ENCODE data around the gene PROB1.
"Not testable (repeated sequence)": the region's sequence is repeated elsewhere in the genome, so short reads cannot be mapped to it uniquely, and the experiment has no call there.

PROB1 gene

DNA sequence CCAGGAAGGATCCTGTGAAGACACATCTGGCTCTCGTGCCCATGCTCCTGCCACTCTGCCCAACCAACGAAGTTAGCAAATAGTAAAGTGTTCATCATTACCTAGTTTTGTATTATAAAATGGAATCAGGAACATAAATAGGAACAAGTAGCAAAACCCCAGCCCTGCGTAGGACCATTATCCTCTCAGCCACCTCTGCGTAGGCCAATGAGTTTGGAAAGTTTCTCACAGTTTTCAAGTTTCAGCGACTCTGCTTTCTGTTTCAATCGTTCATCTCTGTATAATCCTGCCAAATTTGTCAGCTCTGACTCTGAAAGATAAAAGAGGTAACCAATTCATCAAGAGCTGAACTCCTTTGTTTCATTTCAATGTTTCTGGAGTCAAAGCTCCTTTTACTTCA lies 19.1 kb upstream of the PROB1 start:
- no peak for DNase-seq

DNA sequence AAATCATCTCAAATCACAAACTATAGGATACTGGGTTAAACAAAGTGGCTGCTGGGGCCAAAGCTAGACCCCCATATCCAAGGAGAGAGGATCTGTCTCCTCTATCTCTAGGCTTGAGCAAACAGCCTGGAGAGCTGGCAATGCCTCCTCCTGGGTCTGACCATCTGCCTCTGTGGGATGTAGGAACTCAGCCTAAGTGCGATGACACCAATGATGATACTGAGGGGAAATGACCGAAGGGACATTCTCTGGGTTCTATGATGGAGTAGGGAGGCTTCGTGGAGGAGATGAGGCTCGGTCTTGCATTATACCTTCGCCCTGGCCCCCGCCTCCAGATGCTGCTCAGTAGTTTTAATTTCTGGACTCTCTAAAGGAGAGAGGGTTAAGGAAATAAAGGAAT lies 18.2 kb upstream of the PROB1 start:
- DNase-seq: no peak

DNA sequence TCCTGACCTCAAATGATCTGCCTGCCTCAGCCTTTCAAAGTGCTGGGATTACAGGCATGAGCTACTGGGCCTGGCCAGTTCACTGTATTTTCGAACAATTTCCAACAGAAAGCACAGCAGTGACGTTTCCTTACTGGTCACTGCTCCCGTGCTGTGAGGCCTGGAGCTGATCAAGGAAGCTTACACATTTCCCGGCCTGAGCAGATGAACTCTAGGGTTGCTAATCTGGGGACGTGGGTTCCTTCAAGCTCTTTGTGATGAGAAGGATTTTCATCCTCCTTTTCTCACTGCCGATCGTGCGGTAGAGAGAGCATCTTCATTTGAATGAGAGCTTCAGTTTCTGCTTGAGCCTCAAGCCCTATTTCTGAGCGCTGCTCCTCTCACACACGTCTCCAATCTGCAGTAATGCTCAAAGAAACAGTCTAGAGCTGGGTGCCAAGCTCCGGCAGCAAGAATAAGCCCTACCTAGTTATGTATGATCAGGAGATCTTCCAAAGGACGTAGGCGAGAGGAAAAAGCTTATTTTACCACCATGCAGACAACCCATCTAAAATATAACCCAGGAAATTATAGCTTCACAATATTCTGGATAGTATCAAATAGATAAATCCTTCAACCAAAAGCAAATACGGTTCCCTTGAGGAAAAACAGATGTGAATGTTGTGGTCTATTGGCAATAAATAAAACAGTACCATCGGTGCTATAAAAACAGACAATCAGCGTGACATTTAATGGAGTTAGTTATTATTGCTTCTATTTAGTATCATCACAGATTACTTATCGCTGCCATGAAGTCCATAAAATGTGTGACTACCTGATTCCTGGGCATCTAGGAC lies 16.3 kb upstream of the PROB1 start:
- no peak for DNase-seq

GRCh38 chr5:139410121-139410992 lies 15.5 kb upstream of the PROB1 start:
- DNase-seq: no peak

GRCh38 chr5:139409116-139409515 lies 14.2 kb upstream of the PROB1 start:
- not testable (repeated sequence) for DNase-seq

GRCh38 chr5:139408191-139408590 lies 13.3 kb upstream of the PROB1 start:
- DNase-seq: no peak

DNA sequence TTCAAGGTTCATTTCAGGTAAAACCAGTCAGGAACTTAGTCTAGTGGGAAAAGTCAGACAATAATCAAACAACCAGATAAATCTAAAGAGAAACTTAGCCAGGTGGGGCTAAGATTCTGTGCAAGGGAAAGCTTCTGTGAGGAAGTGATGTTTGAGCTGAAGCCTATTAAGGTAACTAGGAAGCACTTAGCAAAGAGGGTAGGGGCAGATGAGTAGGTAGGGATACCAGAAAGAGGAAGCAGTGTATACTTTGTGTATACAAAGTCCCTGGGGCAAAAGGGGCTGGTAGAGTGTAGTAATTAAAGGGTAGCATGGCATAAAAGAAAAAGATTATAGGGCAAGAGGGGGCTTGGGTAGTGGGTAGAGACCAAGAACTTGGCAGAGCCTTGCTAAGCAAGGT lies 12.6 kb upstream of the PROB1 start:
- DNase-seq: no peak

DNA sequence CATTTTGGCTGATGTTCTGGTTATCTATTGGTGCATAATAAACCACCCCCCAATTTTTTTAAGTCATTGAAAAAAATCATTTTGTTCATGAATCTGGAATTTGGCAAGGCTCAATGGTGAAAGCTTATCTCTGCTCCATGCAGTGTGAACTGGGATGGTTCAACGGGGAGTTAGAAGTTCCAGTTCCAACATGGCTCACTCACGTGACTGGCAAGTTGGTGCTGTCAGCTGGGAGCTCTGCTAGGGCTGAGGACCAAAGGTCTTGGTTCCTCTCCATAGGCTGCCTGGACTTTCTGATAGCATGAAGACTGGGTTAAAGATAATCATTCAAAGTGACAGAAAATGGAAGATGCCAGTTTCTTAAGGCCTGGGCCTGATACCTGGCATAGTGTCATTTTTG lies 12.1 kb upstream of the PROB1 start:
- no peak for DNase-seq

DNA sequence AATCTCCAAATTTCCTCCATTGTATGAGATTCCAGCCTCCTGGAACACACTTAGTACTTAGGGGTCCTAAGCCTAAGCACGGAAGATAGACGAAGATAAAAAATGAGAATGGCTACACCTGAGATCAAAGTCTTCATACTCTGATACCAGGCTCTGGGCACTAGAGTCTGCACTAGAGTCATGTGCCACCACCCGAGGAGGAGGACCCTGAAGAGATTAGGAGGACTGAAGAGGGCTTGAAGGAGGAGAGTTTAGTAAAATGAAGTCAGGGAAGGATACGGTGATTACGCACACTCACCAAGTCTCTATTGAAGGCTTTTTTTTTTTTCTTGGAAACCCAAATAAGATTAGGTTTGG lies 9.6 kb upstream of the PROB1 start:
- no peak for DNase-seq

- peak; percentile 98 for DNase-seq
These were observed 9.0 kb upstream of the PROB1 start, which contains the start of gene SPATA24 for GRCh38 chr5:139403787-139404483. Gene SPATA24 (minus strand): TSS chr5:139404089. CDS start chr5:139404060, 29 bp downstream.

DNA sequence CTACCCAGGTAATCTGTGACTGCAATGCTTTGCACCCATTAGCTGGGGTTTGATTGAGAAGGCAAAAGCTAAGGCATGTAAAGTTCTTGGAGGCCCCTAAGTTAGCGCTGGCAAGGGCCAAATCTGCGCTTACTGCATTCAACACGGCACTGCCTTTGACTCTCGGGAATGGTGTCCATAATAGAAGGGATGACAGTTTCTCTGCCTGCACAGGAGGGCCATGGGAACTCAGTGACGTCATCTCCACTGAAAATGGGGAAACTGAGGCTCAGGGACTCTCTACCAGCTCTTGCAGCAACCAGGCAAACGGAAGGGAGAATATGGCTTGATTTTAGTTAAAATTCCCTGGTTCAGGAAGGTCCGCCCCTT lies 8.5 kb upstream of the PROB1 start:
- no peak for DNase-seq

DNA sequence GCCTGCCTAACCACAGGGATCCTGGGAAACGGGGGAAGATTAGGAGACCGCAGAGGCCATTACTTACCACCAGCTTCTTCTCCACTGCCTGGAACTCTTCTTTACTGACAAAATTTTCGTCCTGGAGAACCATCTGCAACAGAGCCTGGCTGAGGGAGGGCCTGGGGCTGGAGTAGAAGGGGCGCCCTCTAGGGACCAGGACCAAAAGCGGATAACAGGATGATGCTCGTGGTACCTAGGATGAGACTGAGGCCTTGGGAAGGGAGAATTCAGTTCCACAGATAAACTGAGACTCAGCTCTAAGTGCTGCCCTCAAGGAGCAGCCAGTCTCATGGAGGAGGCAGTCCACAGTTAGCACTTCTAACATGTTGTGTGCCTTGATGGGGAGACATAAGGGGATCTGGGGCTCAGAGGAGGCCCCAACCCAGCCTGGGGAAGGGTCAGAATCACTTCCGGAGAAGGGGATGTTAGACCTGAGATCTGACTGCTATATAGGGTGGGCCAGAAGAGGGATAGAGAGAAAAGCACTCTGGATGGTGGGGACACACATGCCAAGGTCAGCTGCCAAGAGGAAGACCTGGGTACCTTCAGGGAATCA lies 7.8 kb upstream of the PROB1 start:
- no peak for DNase-seq

- no peak for DNase-seq
These were observed 6.6 kb upstream of the PROB1 start for GRCh38 chr5:139401546-139401945.

DNA sequence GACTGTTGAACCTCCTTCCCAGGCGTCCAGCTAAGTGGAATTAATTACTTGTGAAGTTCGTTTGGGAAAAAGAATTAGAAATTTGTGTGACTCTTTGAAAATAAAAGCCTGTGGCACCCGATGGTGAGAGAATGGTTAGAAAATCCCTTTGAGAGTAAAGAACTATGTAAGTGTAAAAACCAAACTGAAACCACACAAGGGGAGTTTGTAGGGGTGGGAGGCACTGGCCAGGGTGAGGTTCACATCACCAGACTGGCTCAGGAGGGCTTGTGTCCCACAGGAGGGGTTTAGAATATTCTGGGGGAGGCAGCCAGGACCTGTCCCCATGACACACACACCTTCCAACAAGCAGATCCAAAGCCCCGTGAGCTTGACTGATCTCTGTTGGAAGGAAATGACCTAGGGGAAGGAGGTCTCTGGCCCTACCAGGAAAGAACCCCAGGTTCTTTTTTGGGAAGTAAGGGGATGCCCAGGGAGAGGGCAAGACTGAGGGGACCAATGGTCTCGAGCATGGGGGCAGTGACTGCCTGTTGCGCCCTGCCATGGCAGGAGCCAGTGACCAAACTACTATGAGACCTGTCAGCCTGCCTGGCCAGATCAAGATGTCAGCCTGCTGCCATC lies 4.7 kb upstream of the PROB1 start:
- DNase-seq: no peak

- no peak for DNase-seq
These were observed 3.0 kb upstream of the PROB1 start for GRCh38 chr5:139397921-139398320.

- no peak for DNase-seq
These were observed 1.8 kb upstream of the PROB1 start for GRCh38 chr5:139396691-139397090.

DNA sequence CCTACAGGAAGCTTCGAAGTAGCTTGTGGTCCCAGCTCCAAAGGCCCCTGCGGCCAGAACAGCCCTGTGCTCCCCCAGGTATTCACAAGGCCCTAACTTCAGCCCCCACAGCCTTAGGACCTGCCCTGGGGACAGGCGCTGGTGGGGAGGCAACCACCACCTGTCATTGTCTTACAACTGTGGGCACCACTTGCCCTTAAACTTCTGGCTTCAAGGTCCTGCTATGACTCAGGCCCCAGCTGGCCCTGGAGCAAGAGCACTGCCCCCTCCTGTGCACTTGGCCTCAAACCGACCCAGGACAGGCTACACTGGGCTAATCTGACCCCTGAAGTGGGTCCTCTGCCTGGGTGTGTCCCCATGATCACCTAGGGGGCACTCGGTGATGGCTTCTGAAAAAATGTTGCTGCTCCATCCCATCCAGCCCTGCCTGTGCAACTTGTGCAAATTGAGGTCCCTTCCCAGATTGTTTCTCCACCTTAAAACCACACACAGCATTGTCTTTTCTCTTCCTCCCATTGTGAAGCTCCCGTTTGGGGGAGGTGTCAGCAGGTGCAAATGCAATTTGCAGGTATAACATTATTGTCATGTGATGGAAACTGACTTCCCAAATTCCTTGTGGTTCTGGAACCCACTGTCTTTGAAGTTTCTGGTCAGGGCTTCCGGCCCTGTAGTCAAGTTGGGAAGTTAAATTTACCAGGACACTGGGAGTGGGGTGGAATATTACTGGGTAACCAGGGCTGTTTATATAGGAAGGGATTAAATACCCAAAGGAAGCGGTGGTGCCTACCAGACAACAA lies 1.1 kb upstream of the PROB1 start:
- DNase-seq: no peak

- no peak for DNase-seq
These were observed 716 bp downstream of the PROB1 start for GRCh38 chr5:139394123-139394653.

DNA sequence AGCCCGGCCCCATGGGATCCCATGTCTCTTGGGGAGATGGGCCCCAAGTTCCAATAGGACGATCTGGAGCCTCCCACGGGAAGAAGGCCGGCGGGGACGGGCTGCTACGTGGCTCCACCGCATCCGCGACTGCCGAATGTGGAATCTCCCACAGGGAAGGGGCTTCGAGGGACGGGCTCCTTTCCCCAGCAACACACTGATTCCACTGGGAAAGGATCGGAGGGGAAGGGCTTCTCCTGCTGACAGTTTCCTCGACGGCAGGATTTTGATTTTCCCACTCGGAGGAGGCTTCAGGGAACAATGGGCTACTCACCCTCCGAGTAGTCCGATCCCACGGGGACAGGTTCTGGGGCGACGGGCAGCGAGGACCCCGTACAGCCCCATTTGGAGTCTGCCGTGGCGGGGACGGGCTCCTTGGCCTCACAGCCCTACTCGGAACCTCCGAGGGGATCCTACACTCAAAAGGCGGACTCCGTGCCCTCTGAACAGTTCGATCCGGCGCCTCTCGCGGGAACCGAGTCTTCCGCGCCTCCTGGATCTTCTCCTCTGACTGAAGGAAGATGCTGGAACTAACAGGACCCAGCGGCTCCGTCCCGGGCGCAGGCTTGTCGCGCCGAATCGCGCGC lies 1.3 kb downstream of the PROB1 start:
- DNase-seq: no peak

GRCh38 chr5:139392678-139393496 lies 2.0 kb downstream of the PROB1 start:
- DNase-seq: no peak
